Naive thymus-derived CD4-positive, alpha-beta T cell (primary cell): ENCODE results near the gene C2orf68. TPM values are rescaled to one million over a fixed set of nuclear protein-coding genes. Genes with fewer than 3 reads are reported as not detected.

ENCODE experiments used
- ATAC-seq: fragments of 150-1000 bp; cut with Tn5 transposase; 2 replicates; pipeline ENCODE4 v1.10.0; 2021; ENCODE audit warnings: mild to moderate bottlenecking, moderate library complexity
- CTCF ChIA-PET: fragments of 350-600 bp; sonication (Branson Sonifier 250); formaldehyde crosslinking; loops from one replicate; lab custom pipeline; 2021; ENCODE audit warnings: antibody characterized with exemption; lab: Charles Lee
- POLR2A ChIA-PET: fragments of 350-600 bp; sonication (Branson Sonifier 250); formaldehyde crosslinking; loops from one replicate; lab custom pipeline; 2021; ENCODE audit warnings: antibody characterized with exemption, inconsistent platforms; lab: Charles Lee
- DNase-seq, 9 donors: peaks; one replicate each; pipeline versions ENCODE4 v3.0.0 to v3.0.0-alpha.2; 2020 to 2022; ENCODE audit warnings: mixed read lengths in 1 of 9
- H3K27ac ChIP-seq: one replicate; pipeline ENCODE4 v1.7.0; 2013; ENCODE audit warnings: mild to moderate bottlenecking, low read depth, low read length, moderate library complexity
- H3K27me3 ChIP-seq, 2 donors: one replicate each; pipeline ENCODE4 v1.7.0; 2013; ENCODE audit warnings: low read length in 2 of 2, mild to moderate bottlenecking in 2 of 2, moderate library complexity in 2 of 2; ENCODE audit not compliant: control insufficient read depth in 2 of 2, insufficient read depth in 2 of 2
- H3K36me3 ChIP-seq, 3 experiments: 1 replicate in 2 of 3; 2 replicates in 1 of 3; pipeline ENCODE4 v1.7.0; 2013; ENCODE audit warnings: low read length in 3 of 3, mild to moderate bottlenecking in 3 of 3, moderate library complexity in 1 of 3; ENCODE audit not compliant: insufficient read depth in 3 of 3, control insufficient read depth in 2 of 3
- H3K4me1 ChIP-seq, 2 donors: one replicate each; pipeline ENCODE4 v1.7.0; 2013; ENCODE audit warnings: low read length in 2 of 2, mild to moderate bottlenecking in 2 of 2, moderate library complexity in 1 of 2; ENCODE audit not compliant: control insufficient read depth in 2 of 2, insufficient read depth in 2 of 2
- H3K4me3 ChIP-seq: 2 replicates; pipeline ENCODE4 v1.7.0; 2013; ENCODE audit warnings: mild to moderate bottlenecking, low read length
- H3K9me3 ChIP-seq, 3 experiments: 1 replicate in 2 of 3; 2 replicates in 1 of 3; pipeline ENCODE4 v1.7.0; 2013; ENCODE audit warnings: low read length in 3 of 3; ENCODE audit not compliant: control insufficient read depth in 2 of 3
- H3K27ac Mint-ChIP-seq, 9 donors: one replicate each; pipeline ENCODE4 v1.8.0; 2020 to 2022; ENCODE audit warnings: mixed read lengths in 9 of 9, mild to moderate bottlenecking in 8 of 9, moderate library complexity in 5 of 9, inconsistent platforms in 2 of 9
- H3K27me3 Mint-ChIP-seq, 5 donors: one replicate each; pipeline ENCODE4 v1.8.0; 2021 to 2022; ENCODE audit warnings: mixed read lengths in 5 of 5, mild to moderate bottlenecking in 1 of 5
- H3K36me3 Mint-ChIP-seq, 5 donors: one replicate each; pipeline ENCODE4 v1.8.0; 2020 to 2022; ENCODE audit warnings: mixed read lengths in 5 of 5, mild to moderate bottlenecking in 3 of 5, inconsistent platforms in 1 of 5
- H3K4me1 Mint-ChIP-seq, 7 donors: one replicate each; pipeline ENCODE4 v1.8.0; 2020 to 2022; ENCODE audit warnings: mixed read lengths in 7 of 7, mild to moderate bottlenecking in 3 of 7, inconsistent platforms in 1 of 7
- H3K4me3 Mint-ChIP-seq, 10 donors: one replicate each; pipeline ENCODE4 v1.8.0; 2020 to 2022; ENCODE audit warnings: mild to moderate bottlenecking in 10 of 10, mixed read lengths in 10 of 10, moderate library complexity in 6 of 10, inconsistent platforms in 2 of 10
- H3K9me3 Mint-ChIP-seq, 11 donors: one replicate each; pipeline ENCODE4 v1.8.0; 2020 to 2022; ENCODE audit warnings: mixed read lengths in 11 of 11, mild to moderate bottlenecking in 4 of 11, inconsistent platforms in 1 of 11, moderate library complexity in 1 of 11
- intact Hi-C, 2 donors: fragments of 100-400 bp; cut with micrococcal nuclease; formaldehyde crosslinking; loops; one replicate each; pipeline ENCODE4 v1.15.1; 2023
- polyA plus RNA-seq, 2 donors: library from polyadenylated mRNA; unstranded; fragments of 300-500 nt; fragmentation: Illumina TruSeq; gene quantifications; one replicate each; pipeline ENCODE4 v1.2.3, GENCODE V29; 2021
- total RNA-seq, 6 experiments: library from RNA in 5 of 6; stranded (reverse) in 5 of 6; gene quantifications; 1 replicate in 5 of 6; 2 replicates in 1 of 6; pipeline ENCODE4 v1.2.3 and lab custom pipeline; 2021 to 2026

C2orf68 gene
- total and polyA plus RNA-seq, 7 experiments from 2014 or later, result 24.9 to 92.1 (median 42.5) TPM

GRCh38 chr2:85580206-85580605 is 31.7 kb downstream of the C2orf68 start:
- Histone ChIP-seq H3K4me3 (no peak overlapping the region), H3K27me3 (no peaks in the 10 kb centered on the region), H3K4me1 (peaks cover 25 to 40% of the 10 kb centered on the region in 2 donors), H3K36me3 (peaks cover 0 to 13% (median 0%) of the 10 kb centered on the region in 3 experiments), H3K9me3 (no peaks in the 10 kb centered on the region), H3K27ac (peak overlapping the region; percentile 86)
- no peak for ATAC-seq
- peaks cover 45 to 68% (median 61%) of the 10 kb centered on the region in 7 donors for H3K4me1 Mint-ChIP-seq
- H3K27ac Mint-ChIP-seq, result peak overlapping the region in 7 of 9 donors; percentile 39 to 99 (median 76)
- intact Hi-C loops, result no loop called here
- H3K9me3 Mint-ChIP-seq, result peaks cover 0 to 2% (median 0%) of the 10 kb centered on the region in 11 donors
- peak overlapping the region; percentile 27 to 96 (median 78) for H3K4me3 Mint-ChIP-seq
- POLR2A ChIA-PET, result interaction anchor here (1.2 to 5.7 kb wide), 3 partner anchors 15 to 25 kb away, joined by 4 to 50 read pairs (median 16); partner anchors contain the start of genes GGCX and RNF181
- H3K36me3 Mint-ChIP-seq, result peaks cover 0 to 17% (median 12%) of the 10 kb centered on the region in 5 donors
- CTCF ChIA-PET, result interaction anchor here (1.0 kb wide), 1 partner anchor 28 kb away, joined by 3 read pairs; no protein-coding TSS in a partner anchor
- no peak for DNase-seq
- no peaks in the 10 kb centered on the region for H3K27me3 Mint-ChIP-seq

GRCh38 chr2:85579266-85579935 is 32.5 kb downstream of the C2orf68 start:
- DNase-seq (no peak), ATAC-seq (no peak)
- intact Hi-C loops, result loop anchor here (2.0 to 5.0 kb wide), 2 partner anchors 15 to 33 kb away; partner anchors contain the start of genes C2orf68 (in 1 of the 2) and RNF181 (in 1 of the 2)
- Histone ChIP-seq H3K36me3 (peaks cover 0 to 13% (median 0%) of the 10 kb centered on the region in 3 experiments), H3K9me3 (no peaks in the 10 kb centered on the region), H3K27me3 (no peaks in the 10 kb centered on the region), H3K4me1 (peaks cover 19 to 36% of the 10 kb centered on the region in 2 donors), H3K27ac (peak overlapping the region; percentile 86), H3K4me3 (peak overlapping the region; percentile 78)
- no peaks in the 10 kb centered on the region for H3K27me3 Mint-ChIP-seq
- POLR2A ChIA-PET, result interaction anchor here (0.6 to 5.7 kb wide), 14 partner anchors 8 to 252 kb away, joined by 3 to 50 read pairs (median 5); partner anchors contain the start of genes GGCX, MAT2A, RNF181 and SH2D6
- peak overlapping the region; percentile 89 to 96 (median 92) for H3K4me3 Mint-ChIP-seq
- H3K9me3 Mint-ChIP-seq, result peaks cover 0 to 2% (median 0%) of the 10 kb centered on the region in 11 donors
- peaks cover 40 to 62% (median 54%) of the 10 kb centered on the region in 7 donors for H3K4me1 Mint-ChIP-seq
- H3K36me3 Mint-ChIP-seq, result peaks cover 0 to 17% (median 12%) of the 10 kb centered on the region in 5 donors
- CTCF ChIA-PET, result interaction anchor here (0.6 kb wide), 1 partner anchor 26 kb away, joined by 4 read pairs; no protein-coding TSS in a partner anchor
- peak overlapping the region; percentile 74 to 99 (median 94) for H3K27ac Mint-ChIP-seq

GRCh38 chr2:85578243-85579180 is 33.4 kb downstream of the C2orf68 start:
- peak overlapping the region; percentile 89 to 96 (median 92) for H3K4me3 Mint-ChIP-seq
- Histone ChIP-seq H3K27ac (peak overlapping the region; percentile 86), H3K27me3 (no peaks in the 10 kb centered on the region), H3K4me3 (peak overlapping the region; percentile 78), H3K4me1 (peaks cover 14 to 31% of the 10 kb centered on the region in 2 donors), H3K36me3 (peaks cover 0 to 13% (median 0%) of the 10 kb centered on the region in 3 experiments), H3K9me3 (no peaks in the 10 kb centered on the region)
- intact Hi-C loops, result loop anchor here (2.0 to 5.0 kb wide), 2 partner anchors 16 to 34 kb away; partner anchors contain the start of genes C2orf68 (in 1 of the 2) and RNF181 (in 1 of the 2)
- H3K36me3 Mint-ChIP-seq, result peaks cover 0 to 17% (median 12%) of the 10 kb centered on the region in 5 donors
- ATAC-seq, result peak; percentile 69
- DNase-seq, result no peak
- peaks cover 37 to 56% (median 48%) of the 10 kb centered on the region in 7 donors for H3K4me1 Mint-ChIP-seq
- H3K9me3 Mint-ChIP-seq, result peaks cover 0 to 2% (median 0%) of the 10 kb centered on the region in 11 donors
- ChIA-PET CTCF (interaction anchor here (0.6 kb wide), 1 partner anchor 25 kb away, joined by 4 read pairs; no protein-coding TSS in a partner anchor), POLR2A (interaction anchor here (0.7 to 5.7 kb wide), 14 partner anchors 9 to 252 kb away, joined by 3 to 50 read pairs (median 5); partner anchors contain the start of genes GGCX, MAT2A, RNF181 and SH2D6)
- H3K27me3 Mint-ChIP-seq, result no peaks in the 10 kb centered on the region
- H3K27ac Mint-ChIP-seq, result peak overlapping the region; percentile 74 to 99 (median 94)

GRCh38 chr2:85577386-85578242 is 34.3 kb downstream of the C2orf68 start, which contains the start of gene VAMP8:
VAMP8 (plus strand) TSS chr2:85577586; CDS start chr2:85577647, 61 bp downstream.
- intact Hi-C loops, result loop anchor here (1.0 to 5.0 kb wide), 5 partner anchors 8 to 35 kb away; partner anchors contain the start of genes GGCX (in 2 of the 2), C2orf68 (in 1 of the 2), RNF181 (in 1 of the 2) and TMEM150A (in 1 of the 2)
- Mint-ChIP-seq H3K36me3 (peaks cover 0 to 17% (median 11%) of the 10 kb centered on the region in 5 donors), H3K4me3 (peak within 1 kb of the TSS; percentile 89 to 96 (median 92)), H3K27ac (peak within 1 kb of the TSS; percentile 74 to 99 (median 94)), H3K9me3 (peaks cover 0 to 2% (median 0%) of the 10 kb centered on the region in 11 donors), H3K4me1 (peaks cover 28 to 47% (median 39%) of the 10 kb centered on the region in 7 donors), H3K27me3 (peaks cover 0 to 2% (median 0%) of the 10 kb centered on the region in 5 donors)
- Histone ChIP-seq H3K36me3 (peaks cover 0 to 13% (median 0%) of the 10 kb centered on the region in 3 experiments), H3K27me3 (no peaks in the 10 kb centered on the region), H3K9me3 (no peaks in the 10 kb centered on the region), H3K4me3 (peak within 1 kb of the TSS; percentile 78), H3K4me1 (peaks cover 12 to 28% of the 10 kb centered on the region in 2 donors), H3K27ac (peak within 1 kb of the TSS; percentile 86)
- ATAC-seq (peak; percentile 82), DNase-seq (peak in 8 of 9 donors; percentile 43 to 61 (median 46))
- ChIA-PET CTCF (no interaction called here), POLR2A (interaction anchor here (0.6 to 5.7 kb wide), 12 partner anchors 10 to 251 kb away, joined by 3 to 50 read pairs (median 6); partner anchors contain the start of genes GGCX, MAT2A, RNF181 and SH2D6)

- H3K27ac ChIP-seq, result peak overlapping the region; percentile 86
- H3K9me3 Mint-ChIP-seq, result peaks cover 0 to 2% (median 0%) of the 10 kb centered on the region in 11 donors
- CTCF ChIA-PET, result no interaction called here
Observed at GRCh38 chr2:85577063-85577385, 34.8 kb downstream of the C2orf68 start.

More at GRCh38 chr2:85577063-85577385, 34.8 kb downstream of the C2orf68 start:
- intact Hi-C loops, result loop anchor here (1.0 to 5.0 kb wide), 4 partner anchors 8 to 35 kb away; partner anchors contain the start of genes GGCX (in 2 of the 2), C2orf68 (in 1 of the 2) and TMEM150A (in 1 of the 2)
- peak overlapping the region; percentile 78 for H3K4me3 ChIP-seq
- no peaks in the 10 kb centered on the region for H3K9me3 ChIP-seq
- no peak for DNase-seq
- Mint-ChIP-seq H3K4me3 (peak overlapping the region; percentile 89 to 96 (median 92)), H3K27me3 (peaks cover 0 to 6% (median 0%) of the 10 kb centered on the region in 5 donors), H3K4me1 (peaks cover 25 to 42% (median 37%) of the 10 kb centered on the region in 7 donors), H3K36me3 (peaks cover 0 to 11% (median 7%) of the 10 kb centered on the region in 5 donors), H3K27ac (peak overlapping the region; percentile 74 to 99 (median 94))
- no peaks in the 10 kb centered on the region for H3K27me3 ChIP-seq
- no peak for ATAC-seq
- H3K36me3 ChIP-seq, result peaks cover 0 to 7% (median 0%) of the 10 kb centered on the region in 3 experiments
- POLR2A ChIA-PET, result interaction anchor here (0.6 to 5.7 kb wide), 9 partner anchors 13 to 194 kb away, joined by 3 to 50 read pairs (median 7); partner anchors contain the start of genes MAT2A, RNF181 and SH2D6
- peaks cover 12 to 28% of the 10 kb centered on the region in 2 donors for H3K4me1 ChIP-seq
